Cardiac muscle cell (in vitro differentiated cells and primary cell): ENCODE results near the gene POLN. TPM values are rescaled to one million over a fixed set of nuclear protein-coding genes. Genes with fewer than 3 reads are reported as not detected.

Experiments
- DNase-seq, 2 donors: peaks; one replicate each; pipeline versions ENCODE4 v3.0.0 to v3.0.0-alpha.2; 2010 to 2017; ENCODE audit warnings: low read depth in 1 of 2, low spot score in 1 of 2
- H3K27ac ChIP-seq: fragments of 200-600 bp; sonication (generic); 2 replicates; pipeline ENCODE4 v1.5.1; 2016
- H3K27me3 ChIP-seq: fragments of 200-600 bp; sonication (generic); 2 replicates; pipeline ENCODE4 v1.6.0; 2016; ENCODE audit warnings: control low read depth
- H3K36me3 ChIP-seq: fragments of 200-600 bp; sonication (generic); 2 replicates; pipeline ENCODE4 v1.5.1; 2016; ENCODE audit warnings: control low read depth
- H3K4me1 ChIP-seq: fragments of 200-600 bp; sonication (generic); 2 replicates; pipeline ENCODE4 v1.8.1; 2017; ENCODE audit warnings: low read depth, mild to moderate bottlenecking, mixed run types
- H3K4me3 ChIP-seq: fragments of 200-600 bp; sonication (generic); 2 replicates; pipeline ENCODE4 v1.5.1; 2016; ENCODE audit warnings: mild to moderate bottlenecking
- H3K9me3 ChIP-seq: fragments of 200-600 bp; sonication (generic); 2 replicates; pipeline ENCODE4 v1.5.1; 2017; ENCODE audit warnings: low read depth, mild to moderate bottlenecking, control low read depth
- CTCF ChIP-seq: IDR thresholded peaks from 2 replicates; pipeline ENCODE4 v1.5.1; 2012; ENCODE audit warnings: low read depth, mild to moderate bottlenecking, low read length
- polyA plus RNA-seq: library from polyadenylated mRNA; unstranded; fragments of >200 nt; fragmentation: Nextera tagmentation; extraction: Ambion mirVana; gene quantifications from 2 replicates; pipeline ENCODE4 v1.2.1, GENCODE V29; 2016
- total RNA-seq: library from RNA; depleted of rRNA; stranded (reverse); fragments of >200 nt; gene quantifications from 2 replicates; pipeline ENCODE4 v1.2.3, GENCODE V29; 2016

POLN gene
- total and polyA plus RNA-seq, 2 experiments from 2014 or later: 5.2 to 9.0 TPM

- H3K4me1 ChIP-seq: no peaks in the 10 kb centered on the region
- no peak overlapping the region for H3K4me3 ChIP-seq
- no peaks in the 10 kb centered on the region for H3K27me3 ChIP-seq
- DNase-seq: no peak
- H3K9me3 ChIP-seq: no peaks in the 10 kb centered on the region
- H3K36me3 ChIP-seq: no peaks in the 10 kb centered on the region
- no peak for TF ChIP-seq CTCF
- H3K27ac ChIP-seq: no peak overlapping the region
Observed at GRCh38 chr4:2049811-2050210, 192.1 kb downstream of the POLN start.

- H3K27me3 ChIP-seq: no peaks in the 10 kb centered on the region
- no peak overlapping the region for H3K4me3 ChIP-seq
- no peaks in the 10 kb centered on the region for H3K9me3 ChIP-seq
- TF ChIP-seq CTCF: no peak
- no peak for DNase-seq
- H3K4me1 ChIP-seq: no peaks in the 10 kb centered on the region
- H3K27ac ChIP-seq: no peak overlapping the region
- H3K36me3 ChIP-seq: no peaks in the 10 kb centered on the region
Observed at GRCh38 chr4:2049381-2049780, 192.5 kb downstream of the POLN start.

GRCh38 chr4:2048831-2049230 lies 193.1 kb downstream of the POLN start:
- no peak overlapping the region for H3K4me3 ChIP-seq
- DNase-seq: no peak
- H3K36me3 ChIP-seq: no peaks in the 10 kb centered on the region
- H3K4me1 ChIP-seq: no peaks in the 10 kb centered on the region
- no peak overlapping the region for H3K27ac ChIP-seq
- no peak for TF ChIP-seq CTCF
- no peaks in the 10 kb centered on the region for H3K27me3 ChIP-seq
- no peaks in the 10 kb centered on the region for H3K9me3 ChIP-seq

- TF ChIP-seq CTCF: no peak
- no peaks in the 10 kb centered on the region for H3K36me3 ChIP-seq
- H3K4me3 ChIP-seq: no peak overlapping the region
- no peaks in the 10 kb centered on the region for H3K4me1 ChIP-seq
- no peaks in the 10 kb centered on the region for H3K9me3 ChIP-seq
- no peak overlapping the region for H3K27ac ChIP-seq
- DNase-seq: no peak
- no peaks in the 10 kb centered on the region for H3K27me3 ChIP-seq
Observed at GRCh38 chr4:2047781-2048581, 193.9 kb downstream of the POLN start.

- no peaks in the 10 kb centered on the region for H3K36me3 ChIP-seq
- no peak for TF ChIP-seq CTCF
- no peak for DNase-seq
- no peaks in the 10 kb centered on the region for H3K9me3 ChIP-seq
- no peaks in the 10 kb centered on the region for H3K4me1 ChIP-seq
- no peaks in the 10 kb centered on the region for H3K27me3 ChIP-seq
- H3K27ac ChIP-seq: no peak overlapping the region
- H3K4me3 ChIP-seq: no peak overlapping the region
Observed at GRCh38 chr4:2047031-2047660, 194.8 kb downstream of the POLN start.
